HL-60 (cell line): Measurements from ENCODE around the gene AMPD3.

ENCODE experiments used
- DNase-seq, 2 experiments: peaks; one replicate each; pipeline ENCODE4 v3.0.0-alpha.2; 2010 to 2020; ENCODE audit warnings: low read depth in 1 of 2, low spot score in 1 of 2
- H3K27ac ChIP-seq: fragments of 250-450 bp; sonication (Bioruptor Pico); replicated peaks from 2 replicates; pipeline ENCODE4 v1.5.1; 2020; ENCODE audit warnings: mild to moderate bottlenecking, moderate library complexity
- H3K27me3 ChIP-seq: fragments of 250-450 bp; sonication (Bioruptor Pico); 2 replicates; pipeline ENCODE4 v1.5.1; 2021; ENCODE audit warnings: mild to moderate bottlenecking, moderate library complexity; ENCODE audit not compliant: insufficient read depth, poor library complexity, severe bottlenecking
- H3K4me3 ChIP-seq: replicated peaks from 2 replicates; pipeline ENCODE4 v1.5.1; 2011; ENCODE audit warnings: mild to moderate bottlenecking, control low read depth, low read length; ENCODE audit not compliant: insufficient read depth
- GABPA ChIP-seq: IDR thresholded peaks from 2 replicates; pipeline ENCODE4 v1.6.1; 2012; ENCODE audit warnings: low read depth
- POLR2AphosphoS5 ChIP-seq: IDR thresholded peaks from 2 replicates; pipeline ENCODE4 v1.6.1; 2012; ENCODE audit warnings: low read depth
- REST ChIP-seq: IDR thresholded peaks from 2 replicates; pipeline ENCODE4 v1.6.1; 2012; ENCODE audit warnings: low read depth; ENCODE audit not compliant: insufficient replicate concordance
- SPI1 ChIP-seq: IDR thresholded peaks from 2 replicates; pipeline ENCODE4 v1.6.1; 2012; ENCODE audit warnings: low read depth, mild to moderate bottlenecking, borderline replicate concordance
- TF ChIP-seq, protein P1 (sequence below): IDR thresholded peaks from one replicate; pipeline ENCODE4 v1.5.1; 2011; ENCODE audit warnings: low read length, control low read depth, inconsistent platforms; ENCODE audit not compliant: insufficient read depth

Gene AMPD3

GRCh38 chr11:10473371-10473770, 18.3 kb downstream of the AMPD3 start:
- no peak for DNase-seq
- Histone ChIP-seq H3K27me3 (no peaks in the 10 kb centered on the region), H3K27ac (no peak overlapping the region), H3K4me3 (no peak overlapping the region)
- TF ChIP-seq POLR2AphosphoS5, result no peak

- Histone ChIP-seq H3K4me3 (no peak overlapping the region), H3K27me3 (no peaks in the 10 kb centered on the region), H3K27ac (no peak overlapping the region)
- TF ChIP-seq REST, result no peak
- TF ChIP-seq POLR2AphosphoS5, result no peak
- TF ChIP-seq GABPA, result no peak
- TF ChIP-seq SPI1, result no peak
- TF ChIP-seq, protein P1, sequence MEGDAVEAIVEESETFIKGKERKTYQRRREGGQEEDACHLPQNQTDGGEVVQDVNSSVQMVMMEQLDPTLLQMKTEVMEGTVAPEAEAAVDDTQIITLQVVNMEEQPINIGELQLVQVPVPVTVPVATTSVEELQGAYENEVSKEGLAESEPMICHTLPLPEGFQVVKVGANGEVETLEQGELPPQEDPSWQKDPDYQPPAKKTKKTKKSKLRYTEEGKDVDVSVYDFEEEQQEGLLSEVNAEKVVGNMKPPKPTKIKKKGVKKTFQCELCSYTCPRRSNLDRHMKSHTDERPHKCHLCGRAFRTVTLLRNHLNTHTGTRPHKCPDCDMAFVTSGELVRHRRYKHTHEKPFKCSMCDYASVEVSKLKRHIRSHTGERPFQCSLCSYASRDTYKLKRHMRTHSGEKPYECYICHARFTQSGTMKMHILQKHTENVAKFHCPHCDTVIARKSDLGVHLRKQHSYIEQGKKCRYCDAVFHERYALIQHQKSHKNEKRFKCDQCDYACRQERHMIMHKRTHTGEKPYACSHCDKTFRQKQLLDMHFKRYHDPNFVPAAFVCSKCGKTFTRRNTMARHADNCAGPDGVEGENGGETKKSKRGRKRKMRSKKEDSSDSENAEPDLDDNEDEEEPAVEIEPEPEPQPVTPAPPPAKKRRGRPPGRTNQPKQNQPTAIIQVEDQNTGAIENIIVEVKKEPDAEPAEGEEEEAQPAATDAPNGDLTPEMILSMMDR, result no peak
- DNase-seq, result no peak
Observed at GRCh38 chr11:10474551-10474950, 19.5 kb downstream of the AMPD3 start.

GRCh38 chr11:10476342-10476741, 21.3 kb downstream of the AMPD3 start:
- no peak overlapping the region for H3K27ac ChIP-seq
- DNase-seq, result no peak
- no peak for TF ChIP-seq SPI1

DNA sequence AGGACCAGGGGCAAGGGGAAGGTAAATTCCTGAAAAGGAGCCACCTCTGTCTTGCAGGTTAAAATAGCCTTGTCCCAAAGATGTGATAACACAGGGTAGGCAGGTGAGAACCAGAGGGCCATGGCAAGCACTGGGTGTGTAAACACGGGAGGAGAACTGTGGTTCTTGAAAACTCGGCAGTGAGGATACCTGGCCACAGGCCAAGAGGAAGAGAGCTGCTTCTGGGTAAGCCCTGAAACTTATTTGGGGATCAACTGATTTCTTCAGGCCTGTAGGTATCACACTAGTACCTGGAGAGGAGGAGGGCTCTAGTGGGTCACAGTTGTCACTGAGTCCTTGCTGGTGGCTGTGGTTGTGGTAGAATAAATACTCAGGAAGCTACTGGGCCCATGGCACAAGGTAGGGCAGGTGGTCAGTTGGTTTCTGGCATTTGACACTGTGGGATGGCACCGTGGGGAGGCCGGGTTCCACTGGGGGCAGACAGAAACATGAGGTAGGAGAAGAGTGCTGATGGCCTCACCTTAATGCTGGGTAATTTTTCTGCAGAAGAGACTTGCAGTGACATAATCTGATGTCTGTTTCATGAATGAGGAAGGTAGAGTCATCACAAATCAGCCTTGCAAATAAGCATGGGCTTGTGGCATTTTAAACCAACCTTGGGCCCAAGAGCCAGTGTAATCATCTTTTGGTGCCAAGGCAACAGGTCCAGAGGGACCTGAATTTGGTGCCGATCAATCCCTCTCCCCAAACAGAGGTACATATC, 22.0 kb downstream of the AMPD3 start:
- Histone ChIP-seq H3K27me3 (no peaks in the 10 kb centered on the region), H3K4me3 (no peak overlapping the region), H3K27ac (no peak overlapping the region)
- TF ChIP-seq POLR2AphosphoS5 (no peak), REST (no peak), SPI1 (no peak)
- peak in 1 of 2 experiments; percentile 31 for DNase-seq

More at GRCh38 chr11:10476342-10476741, 21.3 kb downstream of the AMPD3 start:
- Histone ChIP-seq H3K27me3 (no peaks in the 10 kb centered on the region), H3K4me3 (no peak overlapping the region)

GRCh38 chr11:10477690-10478046, 22.6 kb downstream of the AMPD3 start:
- TF ChIP-seq REST, result no peak
- TF ChIP-seq GABPA, result no peak
- TF ChIP-seq SPI1, result no peak
- TF ChIP-seq, protein P1, result no peak
- TF ChIP-seq POLR2AphosphoS5, result no peak
- no peak for DNase-seq
- Histone ChIP-seq H3K27me3 (no peaks in the 10 kb centered on the region), H3K27ac (no peak overlapping the region), H3K4me3 (no peak overlapping the region)
